Measurements from ENCODE around the gene ZNF677. TPM values are rescaled to one million over a fixed set of nuclear protein-coding genes. Genes with fewer than 3 reads are reported as not detected.
"Not testable (repeated sequence)": the region's sequence is repeated elsewhere in the genome, so short reads cannot be mapped to it uniquely, and the experiment has no call there.

Gene ZNF677
- total RNA-seq, 1 donor from 2014 or later: 63.0 TPM

- Mint-ChIP-seq H3K27ac (ENCODE audit: unreplicated experiment) (no peak overlapping the region), H3K36me3 (ENCODE audit: unreplicated experiment) (peaks cover 13% of the 10 kb centered on the region), H3K9me3 (ENCODE audit: unreplicated experiment) (peaks cover 6% of the 10 kb centered on the region), H3K27me3 (ENCODE audit: unreplicated experiment) (no peaks in the 10 kb centered on the region), H3K4me3 (ENCODE audit: unreplicated experiment) (no peak overlapping the region), H3K4me1 (ENCODE audit: low read depth, unreplicated experiment) (no peaks in the 10 kb centered on the region)
- no peak for DNase-seq
- TF ChIP-seq, protein P1, sequence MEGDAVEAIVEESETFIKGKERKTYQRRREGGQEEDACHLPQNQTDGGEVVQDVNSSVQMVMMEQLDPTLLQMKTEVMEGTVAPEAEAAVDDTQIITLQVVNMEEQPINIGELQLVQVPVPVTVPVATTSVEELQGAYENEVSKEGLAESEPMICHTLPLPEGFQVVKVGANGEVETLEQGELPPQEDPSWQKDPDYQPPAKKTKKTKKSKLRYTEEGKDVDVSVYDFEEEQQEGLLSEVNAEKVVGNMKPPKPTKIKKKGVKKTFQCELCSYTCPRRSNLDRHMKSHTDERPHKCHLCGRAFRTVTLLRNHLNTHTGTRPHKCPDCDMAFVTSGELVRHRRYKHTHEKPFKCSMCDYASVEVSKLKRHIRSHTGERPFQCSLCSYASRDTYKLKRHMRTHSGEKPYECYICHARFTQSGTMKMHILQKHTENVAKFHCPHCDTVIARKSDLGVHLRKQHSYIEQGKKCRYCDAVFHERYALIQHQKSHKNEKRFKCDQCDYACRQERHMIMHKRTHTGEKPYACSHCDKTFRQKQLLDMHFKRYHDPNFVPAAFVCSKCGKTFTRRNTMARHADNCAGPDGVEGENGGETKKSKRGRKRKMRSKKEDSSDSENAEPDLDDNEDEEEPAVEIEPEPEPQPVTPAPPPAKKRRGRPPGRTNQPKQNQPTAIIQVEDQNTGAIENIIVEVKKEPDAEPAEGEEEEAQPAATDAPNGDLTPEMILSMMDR (IDR thresholded peaks at IDR 0.05; ENCODE audit: partially characterized antibody, unreplicated experiment): no peak
These were observed 20.8 kb upstream of the ZNF677 start for GRCh38 chr19:53275480-53275879.

GRCh38 chr19:53272044-53272443 is 17.4 kb upstream of the ZNF677 start:
- DNase-seq: no peak
- Mint-ChIP-seq H3K36me3 (ENCODE audit: unreplicated experiment) (peaks cover 18% of the 10 kb centered on the region), H3K4me3 (ENCODE audit: unreplicated experiment) (no peak overlapping the region), H3K4me1 (ENCODE audit: low read depth, unreplicated experiment) (no peaks in the 10 kb centered on the region), H3K27me3 (ENCODE audit: unreplicated experiment) (no peaks in the 10 kb centered on the region), H3K9me3 (ENCODE audit: unreplicated experiment) (peaks cover 6% of the 10 kb centered on the region), H3K27ac (ENCODE audit: unreplicated experiment) (no peak overlapping the region)
- TF ChIP-seq, protein P1 (IDR thresholded peaks at IDR 0.05; ENCODE audit: partially characterized antibody, unreplicated experiment): no peak

GRCh38 chr19:53269861-53270260 is 15.2 kb upstream of the ZNF677 start:
- not testable (repeated sequence) for H3K27me3 Mint-ChIP-seq (ENCODE audit: unreplicated experiment); H3K4me1 Mint-ChIP-seq (ENCODE audit: low read depth, unreplicated experiment); H3K27ac Mint-ChIP-seq (ENCODE audit: unreplicated experiment); H3K9me3 Mint-ChIP-seq (ENCODE audit: unreplicated experiment); DNase-seq; H3K4me3 Mint-ChIP-seq (ENCODE audit: unreplicated experiment)
- peaks cover 22% of the 10 kb centered on the region for H3K36me3 Mint-ChIP-seq (ENCODE audit: unreplicated experiment)

GRCh38 chr19:53267623-53268022 is 12.9 kb upstream of the ZNF677 start, which contains the start of gene VN1R4:
Gene VN1R4 (minus strand): TSS chr19:53267723. CDS start chr19:53267665, 58 bp downstream.
- not testable (repeated sequence) for H3K27ac Mint-ChIP-seq (ENCODE audit: unreplicated experiment); H3K4me1 Mint-ChIP-seq (ENCODE audit: low read depth, unreplicated experiment); H3K4me3 Mint-ChIP-seq (ENCODE audit: unreplicated experiment); H3K9me3 Mint-ChIP-seq (ENCODE audit: unreplicated experiment); DNase-seq; H3K27me3 Mint-ChIP-seq (ENCODE audit: unreplicated experiment)
- peaks cover 22% of the 10 kb centered on the region for H3K36me3 Mint-ChIP-seq (ENCODE audit: unreplicated experiment)

DNA sequence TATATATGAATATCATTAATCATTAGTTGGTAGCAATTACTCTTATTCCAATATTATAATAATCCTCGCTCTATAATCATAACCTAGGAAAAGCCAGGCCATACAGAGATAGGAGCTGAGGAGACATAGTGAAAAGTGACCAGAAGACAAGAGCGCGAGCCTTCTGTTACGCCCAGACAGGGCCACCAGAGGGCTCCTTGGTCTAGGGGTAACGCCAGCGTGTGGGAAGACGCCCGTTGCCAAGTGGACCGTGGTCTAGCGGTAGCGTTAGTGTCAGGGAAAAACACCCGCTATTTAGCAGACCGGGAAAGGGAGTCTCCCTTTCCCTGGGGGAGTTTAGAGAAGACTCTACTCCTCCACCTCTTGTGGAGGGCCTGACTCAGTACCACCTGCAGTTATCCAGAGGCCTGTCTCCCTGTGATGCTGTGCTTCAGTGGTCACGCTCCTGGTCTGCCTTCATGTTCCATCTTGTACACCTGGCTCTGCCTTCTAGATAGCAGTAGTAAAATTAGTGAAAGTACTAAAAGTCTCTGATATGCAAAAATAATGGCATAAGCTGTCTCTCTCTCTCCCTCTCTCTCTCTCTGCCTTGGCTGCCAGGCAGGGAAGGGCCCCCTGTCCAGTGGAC is 3.2 kb upstream of the ZNF677 start, which contains the start of gene VN1R2:
Gene VN1R2 (plus strand): TSS at position 578 of the 628 bp plus-strand sequence. CDS start 84 bp downstream, outside the sequence.
- peaks cover 15% of the 10 kb centered on the region for H3K36me3 Mint-ChIP-seq (ENCODE audit: unreplicated experiment)
- not testable (repeated sequence) for H3K27me3 Mint-ChIP-seq (ENCODE audit: unreplicated experiment); DNase-seq; H3K4me3 Mint-ChIP-seq (ENCODE audit: unreplicated experiment); H3K4me1 Mint-ChIP-seq (ENCODE audit: low read depth, unreplicated experiment); H3K9me3 Mint-ChIP-seq (ENCODE audit: unreplicated experiment); H3K27ac Mint-ChIP-seq (ENCODE audit: unreplicated experiment)

GRCh38 chr19:53246498-53246897 is 8.2 kb downstream of the ZNF677 start:
- TF ChIP-seq, protein P1 (IDR thresholded peaks at IDR 0.05; ENCODE audit: partially characterized antibody, unreplicated experiment): no peak
- Mint-ChIP-seq H3K4me3 (ENCODE audit: unreplicated experiment) (no peak overlapping the region), H3K27me3 (ENCODE audit: unreplicated experiment) (peaks cover 2% of the 10 kb centered on the region), H3K36me3 (ENCODE audit: unreplicated experiment) (peaks cover 82% of the 10 kb centered on the region), H3K27ac (ENCODE audit: unreplicated experiment) (no peak overlapping the region), H3K4me1 (ENCODE audit: low read depth, unreplicated experiment) (no peaks in the 10 kb centered on the region), H3K9me3 (ENCODE audit: unreplicated experiment) (peaks cover 24% of the 10 kb centered on the region)
- DNase-seq: no peak

Data from glutamatergic neuron (in vitro differentiated cells).